ENCODE measurements around the gene C10orf71. TPM values are rescaled to one million over a fixed set of nuclear protein-coding genes. Genes with fewer than 3 reads are reported as not detected.

Gene C10orf71
- total and polyA plus RNA-seq, 7 donors: not detected

GRCh38 chr10:49282306-49282705, 16.7 kb upstream of the C10orf71 start:
- Histone ChIP-seq H3K36me3 (no peaks in the 10 kb centered on the region), H3K4me1 (no peaks in the 10 kb centered on the region), H3K9me3 (no peaks in the 10 kb centered on the region), H3K27ac (no peak overlapping the region), H3K4me3 (no peak overlapping the region), H3K27me3 (no peaks in the 10 kb centered on the region)
- 46 to 86% methylated on average over 3 of the region's 3 CpGs for WGBS, 2 donors
- no peak for TF ChIP-seq POLR2AphosphoS5 (IDR thresholded peaks at IDR 0.05)
- intact Hi-C loops (cut with DNase I): no loop called here
- DNase-seq: peak; percentile 14

DNA sequence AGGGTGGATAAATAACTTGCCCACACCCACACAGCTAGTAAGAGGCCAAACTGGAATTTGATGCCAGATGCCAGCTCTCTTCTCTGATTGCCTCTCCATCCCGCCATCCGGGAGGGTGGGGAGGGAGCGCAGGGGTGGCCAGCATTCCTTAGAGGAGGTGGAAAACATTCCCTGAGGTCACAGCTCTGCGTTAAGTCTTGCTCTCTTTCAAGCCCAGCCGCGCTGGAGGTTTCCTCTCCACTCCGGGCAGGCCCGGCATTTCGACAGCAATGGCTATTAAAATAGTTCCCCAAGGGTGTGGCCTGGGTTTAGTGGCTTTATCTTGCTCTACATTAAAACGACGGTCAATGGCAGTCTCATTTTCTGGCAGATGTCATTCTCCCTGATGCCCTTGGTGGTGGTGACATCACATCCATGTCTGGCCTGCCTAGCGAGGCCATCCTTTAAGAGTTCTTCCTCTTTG, 16.1 kb upstream of the C10orf71 start:
- H3K9me3 ChIP-seq: no peaks in the 10 kb centered on the region
- H3K36me3 ChIP-seq: no peaks in the 10 kb centered on the region
- H3K4me3 ChIP-seq: no peak overlapping the region
- WGBS, 2 donors: 21 to 60% methylated on average over 12 of the region's 12 CpGs
- TF ChIP-seq EP300 (IDR thresholded peaks at IDR 0.05) (no peak), POLR2AphosphoS5 (IDR thresholded peaks at IDR 0.05) (no peak), POLR2A (IDR thresholded peaks at IDR 0.05) (no peak)
- TF ChIP-seq, protein P1, sequence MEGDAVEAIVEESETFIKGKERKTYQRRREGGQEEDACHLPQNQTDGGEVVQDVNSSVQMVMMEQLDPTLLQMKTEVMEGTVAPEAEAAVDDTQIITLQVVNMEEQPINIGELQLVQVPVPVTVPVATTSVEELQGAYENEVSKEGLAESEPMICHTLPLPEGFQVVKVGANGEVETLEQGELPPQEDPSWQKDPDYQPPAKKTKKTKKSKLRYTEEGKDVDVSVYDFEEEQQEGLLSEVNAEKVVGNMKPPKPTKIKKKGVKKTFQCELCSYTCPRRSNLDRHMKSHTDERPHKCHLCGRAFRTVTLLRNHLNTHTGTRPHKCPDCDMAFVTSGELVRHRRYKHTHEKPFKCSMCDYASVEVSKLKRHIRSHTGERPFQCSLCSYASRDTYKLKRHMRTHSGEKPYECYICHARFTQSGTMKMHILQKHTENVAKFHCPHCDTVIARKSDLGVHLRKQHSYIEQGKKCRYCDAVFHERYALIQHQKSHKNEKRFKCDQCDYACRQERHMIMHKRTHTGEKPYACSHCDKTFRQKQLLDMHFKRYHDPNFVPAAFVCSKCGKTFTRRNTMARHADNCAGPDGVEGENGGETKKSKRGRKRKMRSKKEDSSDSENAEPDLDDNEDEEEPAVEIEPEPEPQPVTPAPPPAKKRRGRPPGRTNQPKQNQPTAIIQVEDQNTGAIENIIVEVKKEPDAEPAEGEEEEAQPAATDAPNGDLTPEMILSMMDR (IDR thresholded peaks at IDR 0.05): no peak
- no peaks in the 10 kb centered on the region for H3K27me3 ChIP-seq
- peak; percentile 34 for DNase-seq
- H3K4me1 ChIP-seq: no peaks in the 10 kb centered on the region
- H3K27ac ChIP-seq: no peak overlapping the region
- intact Hi-C loops (cut with DNase I): no loop called here

GRCh38 chr10:49283491-49283890, 15.5 kb upstream of the C10orf71 start:
- DNase-seq: peak; percentile 46
- no peaks in the 10 kb centered on the region for H3K27me3 ChIP-seq
- intact Hi-C loops (cut with DNase I): no loop called here
- no peaks in the 10 kb centered on the region for H3K9me3 ChIP-seq
- H3K36me3 ChIP-seq: no peaks in the 10 kb centered on the region
- H3K27ac ChIP-seq: no peak overlapping the region
- 94 to 96% methylated on average over 6 of the region's 6 CpGs for WGBS, 2 donors
- TF ChIP-seq POLR2A (IDR thresholded peaks at IDR 0.05) (no peak), POLR2AphosphoS5 (IDR thresholded peaks at IDR 0.05) (no peak), EP300 (IDR thresholded peaks at IDR 0.05) (no peak)
- TF ChIP-seq, protein P1 (IDR thresholded peaks at IDR 0.05): no peak
- H3K4me1 ChIP-seq: no peaks in the 10 kb centered on the region
- no peak overlapping the region for H3K4me3 ChIP-seq

DNA sequence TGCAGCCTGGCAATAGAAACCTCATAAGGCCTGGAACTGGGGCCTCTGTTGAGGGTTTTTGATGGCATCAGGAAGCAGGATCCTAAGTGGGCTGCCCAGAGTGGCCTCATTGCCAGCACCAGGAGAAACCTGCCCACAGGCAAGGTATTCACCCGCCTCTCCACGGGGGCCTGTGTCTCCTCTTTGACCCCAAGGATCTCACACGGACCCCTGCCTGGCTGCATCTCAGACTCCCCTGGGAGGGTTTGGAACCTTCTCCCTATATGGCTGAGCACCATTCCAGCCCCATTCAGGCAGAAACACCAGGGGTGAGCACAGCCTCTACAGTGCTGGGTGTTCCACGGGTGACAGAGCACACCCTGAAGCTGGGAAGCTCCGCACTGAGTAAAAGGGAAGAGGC, 14.6 kb upstream of the C10orf71 start:
- TF ChIP-seq EP300 (IDR thresholded peaks at IDR 0.05) (no peak), POLR2A (IDR thresholded peaks at IDR 0.05) (no peak), POLR2AphosphoS5 (IDR thresholded peaks at IDR 0.05) (no peak)
- TF ChIP-seq, protein P1 (IDR thresholded peaks at IDR 0.05): no peak
- Histone ChIP-seq H3K4me1 (no peaks in the 10 kb centered on the region), H3K9me3 (no peaks in the 10 kb centered on the region), H3K27me3 (no peaks in the 10 kb centered on the region), H3K27ac (no peak overlapping the region), H3K4me3 (no peak overlapping the region), H3K36me3 (no peaks in the 10 kb centered on the region)
- peak; percentile 35 for DNase-seq
- intact Hi-C loops (cut with DNase I): no loop called here
- 86 to 92% methylated on average over 5 of the region's 5 CpGs for WGBS, 2 donors

- TF ChIP-seq, protein P1 (IDR thresholded peaks at IDR 0.05): no peak
- TF ChIP-seq POLR2A (IDR thresholded peaks at IDR 0.05) (no peak), POLR2AphosphoS5 (IDR thresholded peaks at IDR 0.05) (peak in 3 of 4 donors; percentile 18 to 51 (median 19)), EP300 (IDR thresholded peaks at IDR 0.05) (no peak)
- WGBS, 2 donors: 76 to 81% methylated on average over 3 of the region's 3 CpGs
- intact Hi-C loops (cut with DNase I): no loop called here
- no peaks in the 10 kb centered on the region for H3K27me3 ChIP-seq
- H3K4me3 ChIP-seq: no peak overlapping the region
- H3K4me1 ChIP-seq: no peaks in the 10 kb centered on the region
- no peaks in the 10 kb centered on the region for H3K9me3 ChIP-seq
- H3K36me3 ChIP-seq: no peaks in the 10 kb centered on the region
- peak; percentile 34 for DNase-seq
- no peak overlapping the region for H3K27ac ChIP-seq
Observed at GRCh38 chr10:49285232-49285631, 13.7 kb upstream of the C10orf71 start.
